IPS-NIHi11 (cell line): ENCODE results near the gene SENP7.
"Not testable (repeated sequence)": the region's sequence is repeated elsewhere in the genome, so short reads cannot be mapped to it uniquely, and the experiment has no call there.

Source experiments
- DNase-seq: peaks from one replicate; pipeline ENCODE4 v3.0.0; 2012; ENCODE audit warnings: mixed read lengths, low spot score

SENP7 gene

DNA sequence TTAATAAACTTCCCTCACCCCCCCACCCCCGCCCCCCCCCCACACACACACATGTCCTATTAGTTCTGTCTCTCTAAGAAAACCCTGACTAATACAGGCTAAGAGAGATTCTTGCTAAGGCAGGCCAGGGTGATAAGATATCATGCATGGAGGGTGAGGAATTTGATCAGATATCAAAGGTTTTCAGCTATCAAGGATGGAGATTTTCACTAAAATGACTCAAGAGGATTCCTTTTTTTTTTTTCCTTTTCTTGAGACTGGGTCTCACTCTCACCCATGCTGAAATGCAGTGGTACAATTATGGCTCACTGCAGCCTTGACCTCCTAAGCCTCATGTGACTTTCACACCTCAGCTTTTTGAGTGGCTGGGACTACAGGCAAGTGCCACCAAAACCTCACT lies 14.9 kb upstream of the SENP7 start:
- DNase-seq: no peak

DNA sequence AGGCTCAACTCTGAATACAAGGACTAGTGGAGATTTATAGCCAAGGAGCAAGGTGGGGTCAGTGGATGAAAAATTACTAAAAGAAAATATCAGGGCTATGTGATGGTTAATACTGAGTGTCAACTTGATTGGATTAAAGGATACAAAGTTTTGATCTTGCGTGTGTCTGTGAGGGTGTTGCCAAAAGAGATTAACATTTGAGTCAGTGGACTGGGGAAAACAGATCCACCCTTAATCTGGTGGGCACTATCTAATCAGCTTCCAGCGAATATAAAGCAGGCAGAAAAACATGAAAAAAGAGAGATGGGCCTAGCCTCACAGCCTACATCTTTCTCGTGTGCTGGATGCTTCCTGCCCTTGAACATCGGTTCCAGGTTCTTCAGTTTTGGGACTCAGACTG lies 14.4 kb upstream of the SENP7 start:
- no peak for DNase-seq

DNA sequence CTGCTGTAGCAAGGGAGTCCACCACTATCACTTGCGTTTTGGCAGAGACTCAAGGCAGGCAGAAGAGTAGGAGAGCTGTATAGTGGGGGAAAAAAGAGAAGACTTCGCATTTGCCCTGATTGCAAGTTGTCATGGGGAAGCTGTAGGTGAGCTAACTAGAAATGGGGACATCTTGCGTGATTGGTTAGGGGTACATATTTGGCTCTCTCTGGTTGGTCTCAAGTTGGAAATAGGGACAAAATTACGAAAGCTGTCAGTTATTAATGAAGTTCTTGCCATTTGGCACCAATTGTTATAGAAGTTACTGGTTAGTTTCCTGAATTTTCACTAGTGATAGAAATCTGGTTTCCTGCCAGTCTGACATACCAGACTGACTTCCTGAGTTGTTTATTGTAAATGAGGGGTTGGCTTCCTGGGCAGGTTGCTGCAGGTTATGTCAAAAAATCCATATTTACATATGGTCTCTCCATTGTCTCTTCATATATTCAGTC lies 8.2 kb upstream of the SENP7 start:
- no peak for DNase-seq

DNA sequence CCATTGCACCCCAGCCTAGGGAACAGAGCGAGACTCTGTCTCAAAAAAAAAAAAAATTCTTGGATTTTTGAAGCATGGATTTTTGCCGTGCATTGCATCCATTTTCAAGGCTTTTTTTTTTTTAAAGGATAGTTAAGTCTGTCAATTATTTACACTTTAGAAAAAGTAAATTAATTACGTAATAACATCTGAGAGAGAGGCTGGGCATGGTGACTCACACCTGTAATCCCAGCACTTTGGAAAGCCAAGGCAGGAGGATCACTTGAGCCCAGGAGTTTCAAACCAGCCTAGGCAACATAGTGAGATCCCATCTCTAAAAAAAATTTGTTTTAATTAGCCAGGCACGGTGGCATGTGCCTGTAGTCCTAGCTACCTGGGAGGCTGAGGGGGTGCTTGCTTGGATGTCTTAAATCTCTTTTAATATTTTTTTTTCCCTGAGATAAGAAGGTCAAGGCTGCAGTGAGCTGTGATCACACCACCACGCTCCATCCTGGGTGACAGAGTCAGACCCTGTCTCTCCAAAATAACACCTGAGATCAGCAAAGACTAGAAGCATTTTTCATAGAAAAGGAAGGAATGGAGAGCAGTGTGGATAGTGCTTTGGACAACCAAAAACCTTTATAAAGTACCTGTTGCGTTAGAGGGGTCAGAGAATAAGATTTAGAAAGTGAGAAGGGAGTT lies 6.8 kb upstream of the SENP7 start:
- DNase-seq: no peak

DNA sequence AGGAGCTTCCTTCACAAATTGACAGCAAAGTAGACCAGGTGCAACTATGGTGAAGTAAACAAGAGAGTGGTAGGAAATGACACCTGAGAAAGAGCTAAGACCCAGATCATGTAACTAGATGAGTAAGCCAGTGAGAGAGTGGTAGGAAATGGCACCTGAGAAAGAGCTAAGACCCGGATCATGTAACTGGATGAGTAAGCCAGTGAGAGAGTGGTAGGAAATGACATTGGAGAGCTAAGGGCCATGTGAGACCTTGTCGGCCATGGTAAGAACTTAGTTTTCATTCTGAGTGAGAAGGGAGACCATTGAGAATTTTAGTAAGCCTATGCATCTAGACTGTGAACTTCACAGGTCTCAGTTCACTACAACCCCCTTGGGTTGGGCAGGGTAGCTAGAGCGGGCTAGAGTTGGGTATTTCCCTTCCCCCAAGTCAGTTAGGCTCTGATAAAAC lies 5.4 kb upstream of the SENP7 start:
- no peak for DNase-seq

DNA sequence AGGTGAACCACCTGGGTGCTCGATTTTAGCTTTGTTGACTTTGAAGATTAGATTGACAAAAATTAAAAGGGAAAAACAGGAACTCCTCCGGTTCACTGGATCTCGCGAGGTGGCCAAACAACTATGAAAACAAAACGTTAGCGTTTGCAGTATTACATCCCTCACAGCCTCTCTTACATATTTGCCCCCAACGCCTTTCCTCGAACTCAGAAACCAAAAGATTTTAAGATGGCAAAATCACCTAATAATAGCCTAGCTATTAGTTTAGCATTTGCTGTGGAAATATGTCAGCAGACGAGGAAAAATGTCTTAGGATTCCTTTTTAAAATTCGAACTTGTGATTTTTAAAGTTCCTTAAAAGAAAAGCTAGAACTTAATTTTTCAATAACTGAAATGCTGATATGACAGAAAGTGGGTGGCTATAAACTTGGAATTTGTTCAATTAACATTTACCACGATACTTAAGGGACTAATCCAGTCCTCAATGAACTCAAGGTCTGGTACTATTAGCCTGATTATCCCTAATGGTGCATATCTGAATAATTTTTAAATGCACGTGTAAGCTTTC lies 491 bp upstream of the SENP7 start:
- DNase-seq: no peak

DNA sequence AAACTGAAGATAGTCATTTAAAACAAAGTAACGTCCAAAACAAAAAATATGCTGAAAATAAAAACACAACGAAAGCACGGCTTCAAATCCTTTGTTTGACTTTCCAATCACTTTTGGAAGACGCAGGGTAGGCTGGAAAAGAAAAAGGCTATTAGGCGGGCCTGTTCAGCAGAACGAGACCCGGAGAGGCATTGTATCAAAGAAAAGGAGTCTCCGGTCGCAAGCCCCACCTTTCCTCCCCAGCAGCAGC lies 691 bp downstream of the SENP7 start:
- no peak for DNase-seq

DNA sequence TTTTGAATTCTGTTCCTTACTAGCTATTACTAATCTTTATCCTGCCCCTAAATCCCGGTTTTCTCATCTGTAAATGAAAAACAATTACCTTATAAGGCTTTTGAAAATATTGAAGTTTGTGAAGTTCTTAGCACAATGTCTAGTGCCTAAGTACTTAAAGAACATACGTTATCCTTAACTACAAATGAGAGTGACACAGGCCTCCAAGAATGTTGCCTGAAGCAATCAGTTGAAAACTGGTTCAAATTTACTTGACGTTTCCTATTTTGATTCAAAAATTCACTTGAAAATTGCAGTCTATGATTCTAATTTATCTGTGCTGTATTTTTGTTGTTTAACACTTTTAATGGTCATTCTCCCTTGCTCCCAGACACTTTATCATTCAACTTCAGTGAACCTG lies 3.2 kb downstream of the SENP7 start:
- no peak for DNase-seq

DNA sequence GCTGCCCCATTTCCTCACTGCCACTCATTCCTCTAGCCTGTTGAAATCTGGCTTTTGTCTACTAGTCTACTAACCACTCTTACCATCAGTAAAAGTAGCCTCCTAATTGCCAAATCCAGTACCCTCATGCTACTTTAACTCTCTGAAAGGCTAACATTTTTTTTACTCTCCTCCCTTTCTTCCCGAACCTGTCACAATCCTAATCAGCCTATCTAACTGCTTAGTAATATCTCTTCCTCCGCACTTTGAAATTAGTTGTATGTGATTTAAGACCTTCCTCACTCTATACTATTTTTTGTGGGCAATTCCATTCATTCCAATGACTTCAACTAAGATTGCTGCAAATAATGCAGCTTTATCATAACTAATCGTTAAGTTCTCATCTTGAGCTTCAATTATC lies 3.7 kb downstream of the SENP7 start:
- DNase-seq: no peak

DNA sequence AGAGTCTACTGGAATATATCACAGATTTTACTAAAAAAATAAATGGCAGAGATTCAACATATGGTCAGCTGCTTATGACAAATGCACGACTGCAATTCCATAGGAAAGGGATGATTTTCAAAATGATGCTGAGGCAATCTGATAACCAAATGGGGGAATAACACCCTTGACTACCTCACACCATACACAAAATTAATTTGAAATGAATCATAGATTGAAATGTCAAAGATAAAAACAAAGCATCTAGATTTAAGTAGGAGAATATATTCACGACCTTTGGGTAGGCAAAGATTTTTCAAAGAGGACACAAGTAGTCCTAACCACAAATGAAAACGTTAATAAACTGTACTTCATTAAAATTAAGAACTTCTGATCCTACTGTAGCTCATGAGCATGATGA lies 11.2 kb downstream of the SENP7 start:
- DNase-seq: no peak

DNA sequence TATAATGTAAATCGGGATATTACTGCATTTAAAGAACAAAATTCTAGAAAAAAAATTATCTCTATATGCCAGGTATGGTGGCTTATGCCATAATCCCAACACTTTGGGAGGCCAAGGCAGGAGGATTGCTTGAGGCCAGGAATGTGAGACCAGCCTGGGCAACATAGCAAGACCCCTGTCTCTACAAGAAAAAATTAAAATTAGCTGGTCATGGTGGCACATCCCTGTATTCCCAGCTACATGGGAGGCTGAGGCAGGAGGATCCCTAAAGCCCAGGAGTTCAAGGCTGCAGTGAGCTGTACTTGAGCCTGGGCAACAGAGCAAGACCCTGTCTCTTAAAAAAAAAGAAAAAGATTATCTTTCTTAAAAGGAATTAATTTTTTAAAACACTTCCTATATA lies 12.8 kb downstream of the SENP7 start:
- no peak for DNase-seq

DNA sequence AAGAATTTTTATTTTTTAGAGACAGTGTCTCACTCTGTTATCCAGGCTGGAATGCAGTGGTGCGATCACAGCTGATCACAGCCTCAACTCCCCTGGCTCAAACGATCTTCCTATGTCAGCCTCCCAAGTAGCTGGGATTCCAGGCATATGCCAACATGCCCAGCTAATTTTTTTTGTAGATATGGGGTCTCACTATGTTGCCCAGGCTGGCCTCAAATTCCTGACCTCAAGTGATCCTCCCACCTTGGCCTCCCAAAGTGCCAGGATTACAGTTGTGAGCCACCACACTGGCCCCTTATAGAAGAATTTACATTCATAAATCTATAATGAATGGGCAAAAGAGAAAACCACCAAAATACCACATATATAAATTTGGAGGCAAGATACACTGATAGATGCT lies 15.2 kb downstream of the SENP7 start:
- DNase-seq: no peak

DNA sequence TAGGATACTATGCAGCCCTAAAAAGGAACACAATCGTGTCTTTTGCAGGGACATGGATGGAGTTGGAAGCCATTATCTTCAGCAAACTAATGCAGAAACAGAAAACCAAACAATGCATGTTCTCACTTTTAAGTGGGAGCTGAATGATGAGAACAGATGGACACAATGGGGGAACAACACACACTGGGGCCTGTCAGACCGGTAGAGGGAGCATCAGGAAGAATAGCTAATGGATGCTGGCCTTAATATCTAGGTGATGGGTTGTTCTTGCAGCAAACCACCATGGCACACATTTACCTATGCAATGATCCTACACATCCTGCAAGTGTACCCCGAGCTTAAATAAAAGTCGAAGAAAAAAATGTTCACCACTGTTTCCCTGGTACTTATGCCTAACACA lies 17.5 kb downstream of the SENP7 start:
- DNase-seq: no peak

DNA sequence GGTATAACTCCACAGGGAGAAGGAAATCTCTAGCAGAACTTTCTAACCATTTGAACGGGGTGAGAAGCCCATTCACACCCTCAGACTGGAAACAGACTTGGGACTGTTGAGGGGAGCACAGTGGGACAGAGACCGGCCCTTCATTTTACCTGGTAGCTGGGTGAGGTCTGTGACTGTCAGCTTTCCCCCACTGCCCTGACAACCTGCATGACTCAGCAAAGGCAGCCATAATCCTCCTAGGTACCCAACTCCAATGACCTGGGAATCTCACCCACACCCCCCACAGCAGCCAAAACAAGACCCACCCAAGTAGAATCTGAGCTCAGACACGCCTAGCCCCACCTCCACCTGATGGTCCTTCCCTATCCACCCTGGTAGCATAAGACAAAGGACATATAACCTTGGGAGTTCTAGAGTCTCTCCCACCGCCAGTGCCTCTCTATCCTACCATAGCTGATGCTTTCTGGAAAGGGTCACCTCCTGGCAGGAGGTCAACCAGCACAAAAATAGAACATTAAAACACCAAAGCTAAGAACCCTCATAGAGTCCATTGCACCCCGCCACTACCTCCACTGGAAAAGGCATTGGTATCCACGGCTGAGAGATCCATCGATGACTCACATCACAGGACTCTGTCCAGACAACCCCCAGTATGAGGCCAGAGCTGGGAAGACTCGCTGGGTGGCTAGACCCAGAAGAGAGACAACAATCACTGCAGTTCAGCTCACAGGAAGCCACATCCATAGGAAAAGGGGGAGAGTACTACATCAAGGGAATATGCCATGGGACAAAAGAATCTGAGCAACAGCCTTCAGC lies 28.0 kb downstream of the SENP7 start:
- DNase-seq: no peak

DNA sequence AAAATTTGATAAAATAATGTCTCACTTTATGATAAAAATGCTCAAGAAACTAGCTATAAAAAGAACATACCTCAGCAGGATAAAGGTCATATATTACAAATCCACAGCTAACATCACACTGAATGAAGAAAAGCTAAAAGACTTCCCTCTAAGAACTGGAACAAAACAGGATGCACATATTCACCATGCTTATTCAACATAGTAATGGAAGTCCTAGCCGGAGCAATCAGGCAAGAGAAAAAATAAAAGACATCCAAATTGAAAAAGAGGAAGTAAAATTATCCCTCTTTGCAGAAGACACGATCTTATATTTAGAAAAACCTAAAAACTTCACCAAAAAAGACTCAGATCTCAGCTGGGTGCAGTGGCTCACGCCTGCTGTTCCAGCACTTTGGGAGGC lies 34.0 kb downstream of the SENP7 start:
- DNase-seq: no peak

DNA sequence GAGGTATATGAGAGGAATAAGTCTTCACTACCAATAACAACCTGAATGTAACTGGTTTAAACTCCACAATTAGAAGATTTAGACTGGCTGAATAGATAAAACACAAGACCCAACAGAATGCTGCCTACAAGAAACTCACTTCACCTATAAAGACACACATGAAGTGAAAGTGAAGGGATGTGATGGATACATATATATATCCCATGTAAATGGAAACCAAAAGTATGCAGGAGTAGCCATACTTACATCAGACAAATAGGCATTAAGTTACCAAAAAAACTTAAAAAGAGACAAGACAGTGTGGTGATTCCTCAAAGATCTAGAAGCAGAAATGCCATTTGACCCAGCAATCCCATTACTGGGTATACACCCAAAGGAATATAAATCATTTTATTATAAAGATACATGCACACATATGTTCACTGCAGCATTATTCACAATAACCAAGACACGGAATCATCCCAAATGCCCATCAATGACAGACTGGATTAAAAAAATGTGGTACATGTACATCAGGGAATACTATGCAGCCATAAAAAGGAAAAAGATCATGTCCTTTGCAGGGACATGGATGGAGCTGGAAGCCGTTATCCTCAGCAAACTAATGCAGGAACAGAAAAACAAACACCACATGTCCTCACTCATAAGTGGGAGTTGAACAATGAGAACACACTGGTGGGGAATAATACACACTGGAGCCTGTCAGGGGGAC lies 38.0 kb downstream of the SENP7 start:
- DNase-seq: not testable (repeated sequence)

DNA sequence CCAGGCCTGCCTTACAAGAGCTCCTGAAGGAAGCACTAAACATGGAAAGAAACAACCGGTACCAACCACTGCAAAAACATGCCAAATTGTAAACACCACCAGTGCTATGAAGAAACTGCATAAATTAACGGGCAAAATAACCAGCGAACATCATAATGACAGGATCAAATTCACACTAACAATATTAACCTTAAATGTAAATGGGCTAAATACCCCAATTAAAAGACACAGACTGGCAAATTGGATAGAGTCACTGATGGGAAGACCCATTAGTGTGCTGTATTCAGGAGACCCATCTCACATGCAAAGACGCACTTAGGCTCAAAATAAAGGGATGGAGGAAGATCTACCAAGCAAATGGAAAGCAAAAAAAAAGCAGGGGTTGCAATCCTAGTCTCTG lies 44.3 kb downstream of the SENP7 start:
- DNase-seq: not testable (repeated sequence)

DNA sequence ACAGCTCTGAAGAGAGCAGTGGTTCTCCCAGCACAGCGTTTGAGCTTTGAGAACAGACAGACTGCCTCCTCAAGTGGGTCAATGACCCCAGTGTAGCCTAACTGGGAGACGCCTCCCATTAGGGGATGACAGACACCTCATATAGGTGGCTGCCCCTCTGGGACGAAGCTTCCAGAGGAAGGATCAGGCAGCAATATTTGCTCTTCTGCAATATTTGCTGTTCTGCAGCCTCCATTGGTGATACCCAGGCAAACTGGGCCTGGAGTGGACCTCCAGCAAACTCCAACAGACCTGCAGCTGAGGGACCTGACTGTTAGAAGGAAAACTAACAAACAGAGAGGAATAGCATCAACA lies 45.7 kb downstream of the SENP7 start:
- not testable (repeated sequence) for DNase-seq

DNA sequence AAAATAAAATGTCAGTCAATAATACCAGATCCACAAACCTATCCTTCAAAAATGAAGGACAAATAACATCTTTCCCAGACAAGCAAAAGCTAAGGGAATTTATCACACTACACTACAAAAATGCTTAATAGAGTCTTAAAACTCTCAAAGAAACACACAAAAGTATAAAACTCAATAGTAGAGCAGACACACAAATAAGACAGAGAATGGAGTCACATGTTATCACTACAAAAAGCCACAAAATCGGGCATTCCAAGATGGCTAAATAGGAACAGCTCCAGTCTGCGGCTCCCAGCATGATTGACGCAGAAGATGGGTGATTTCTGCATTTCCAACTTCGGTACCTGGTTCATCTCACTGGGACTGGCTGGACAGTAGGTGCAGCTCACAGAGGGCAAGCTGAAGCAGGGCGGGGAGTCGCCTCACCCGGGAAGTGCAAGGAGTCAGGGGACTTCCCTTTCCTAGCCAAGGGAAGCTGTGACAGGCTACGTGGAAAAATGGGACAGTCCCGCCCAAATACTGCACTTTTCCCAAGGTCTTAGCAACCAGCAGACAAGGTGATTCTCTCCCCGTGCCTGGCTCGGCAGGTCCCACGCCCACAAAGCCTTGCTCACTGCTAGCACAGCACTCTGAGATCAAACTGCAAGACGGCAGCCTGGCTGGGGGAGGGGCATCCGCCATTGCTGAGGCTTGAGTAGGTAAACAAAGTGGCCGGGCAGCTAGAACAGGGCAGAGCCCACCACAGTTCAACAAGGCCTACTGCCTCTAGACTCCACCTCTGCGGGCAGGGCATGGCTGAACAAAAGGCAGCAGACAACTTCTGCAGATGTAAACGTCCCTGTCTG lies 46.3 kb downstream of the SENP7 start:
- DNase-seq: no peak

DNA sequence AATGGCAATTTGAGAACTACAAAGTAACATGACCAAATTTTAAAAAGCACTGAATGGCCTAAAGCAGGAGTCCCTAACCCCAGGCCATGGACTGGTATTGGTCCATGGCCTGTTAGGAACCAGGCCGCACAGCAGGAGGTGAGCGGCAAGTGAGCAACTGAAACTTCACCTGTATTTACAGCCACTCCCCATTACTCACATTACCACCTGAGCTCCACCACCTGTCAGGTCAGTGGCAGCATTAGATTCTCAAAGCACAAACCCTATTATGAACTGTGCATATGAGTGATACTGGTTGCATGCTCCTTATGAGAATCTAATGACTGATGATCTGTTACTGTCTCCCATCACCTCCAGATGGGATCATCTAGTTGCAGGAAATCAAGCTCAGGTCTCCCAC lies 48.8 kb downstream of the SENP7 start:
- DNase-seq: no peak

DNA sequence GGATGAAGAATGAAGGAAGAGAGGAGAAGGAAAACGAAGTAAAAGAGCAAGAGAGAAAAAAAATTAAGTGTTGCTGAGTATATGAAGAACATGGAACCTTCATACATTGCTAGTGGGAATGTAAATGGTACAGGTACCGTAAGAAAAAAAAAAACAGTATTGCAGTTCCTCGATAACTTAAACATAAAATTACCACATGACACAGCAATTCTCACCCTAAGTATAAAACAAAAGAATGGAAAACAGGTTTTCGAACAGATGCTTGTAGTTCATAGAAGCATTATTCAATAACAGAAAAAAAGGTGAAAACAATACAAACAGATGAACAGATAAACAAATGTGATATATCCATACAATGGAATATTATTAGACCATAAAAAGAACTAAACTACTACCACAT lies 51.6 kb downstream of the SENP7 start:
- no peak for DNase-seq

DNA sequence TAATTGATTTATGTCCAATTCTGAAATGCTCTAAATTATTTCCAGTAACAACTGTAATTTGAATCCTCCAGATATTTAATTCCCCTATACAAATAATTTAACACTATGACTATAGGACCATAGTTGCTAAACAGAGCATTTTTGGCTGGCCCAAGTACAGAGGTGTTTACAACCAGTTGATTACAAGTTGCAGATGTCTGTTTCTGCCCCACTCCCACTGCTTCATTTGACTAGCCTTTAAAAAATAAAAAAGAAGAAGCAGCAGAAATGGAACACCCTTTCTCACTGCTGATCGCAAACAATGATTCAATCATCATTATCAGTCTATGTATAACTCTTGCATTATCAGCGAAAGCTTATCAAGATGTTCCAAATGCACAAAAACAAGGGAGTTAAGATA lies 54.6 kb downstream of the SENP7 start:
- no peak for DNase-seq
